ENCODE measurements around the gene PCDHA2.
"Not testable (repeated sequence)": the region's sequence is repeated elsewhere in the genome, so short reads cannot be mapped to it uniquely, and the experiment has no call there.

Gene PCDHA2

DNA sequence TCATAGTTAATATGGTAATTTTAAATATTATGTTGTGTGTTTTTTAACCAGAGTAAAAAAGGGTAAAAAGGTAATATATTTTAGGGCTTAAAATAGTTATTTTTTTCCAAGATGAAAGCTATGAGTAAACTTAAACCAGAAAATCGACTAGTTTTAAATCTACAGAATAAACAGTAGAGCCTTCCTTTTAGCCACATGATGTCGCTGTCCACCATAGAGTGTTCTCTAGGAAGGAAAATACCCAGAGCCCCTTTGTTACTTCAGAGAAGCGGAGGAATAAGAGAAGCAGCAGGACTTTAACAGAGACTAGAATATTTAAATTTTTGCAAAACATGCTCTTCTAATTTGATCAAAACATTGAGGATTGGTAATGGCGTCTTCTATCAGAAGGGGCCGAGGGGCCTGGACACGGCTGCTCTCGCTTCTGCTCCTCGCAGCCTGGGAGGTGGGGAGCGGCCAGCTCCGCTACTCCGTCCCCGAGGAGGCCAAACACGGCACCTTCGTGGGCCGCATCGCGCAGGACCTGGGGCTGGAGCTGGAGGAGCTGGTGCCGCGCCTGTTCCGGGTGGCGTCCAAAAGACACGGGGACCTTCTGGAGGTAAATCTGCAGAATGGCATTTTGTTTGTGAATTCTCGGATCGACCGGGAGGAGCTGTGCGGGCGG, at the start of gene PCDHA2:
Gene PCDHA2 (plus strand): TSS at position 258 of the 664 bp plus-strand sequence.
- DNase-seq (ENCODE audit: low spot score) = no peak

DNA sequence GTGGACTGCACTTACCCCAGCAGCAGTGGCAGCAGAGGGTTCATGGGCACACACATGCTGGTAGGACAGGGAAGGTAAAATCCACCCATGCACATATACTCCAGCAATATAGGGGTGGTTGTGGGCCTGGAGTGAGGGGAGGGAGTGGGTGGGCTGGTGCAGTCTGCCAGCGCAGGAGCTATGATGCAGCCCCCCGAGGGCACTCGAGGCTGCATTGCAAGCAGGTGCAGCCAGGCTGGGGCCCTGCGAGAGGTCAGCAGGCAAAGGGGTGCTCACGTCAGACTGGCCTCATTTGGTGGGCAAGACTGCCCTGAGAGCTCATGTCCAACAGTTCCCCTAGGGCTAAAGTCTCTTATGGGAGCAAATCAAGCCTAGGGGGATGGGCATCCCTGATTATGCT, 41.1 kb upstream of the PCDHA2 start:
- DNase-seq (ENCODE audit: low spot score) = no peak

DNA sequence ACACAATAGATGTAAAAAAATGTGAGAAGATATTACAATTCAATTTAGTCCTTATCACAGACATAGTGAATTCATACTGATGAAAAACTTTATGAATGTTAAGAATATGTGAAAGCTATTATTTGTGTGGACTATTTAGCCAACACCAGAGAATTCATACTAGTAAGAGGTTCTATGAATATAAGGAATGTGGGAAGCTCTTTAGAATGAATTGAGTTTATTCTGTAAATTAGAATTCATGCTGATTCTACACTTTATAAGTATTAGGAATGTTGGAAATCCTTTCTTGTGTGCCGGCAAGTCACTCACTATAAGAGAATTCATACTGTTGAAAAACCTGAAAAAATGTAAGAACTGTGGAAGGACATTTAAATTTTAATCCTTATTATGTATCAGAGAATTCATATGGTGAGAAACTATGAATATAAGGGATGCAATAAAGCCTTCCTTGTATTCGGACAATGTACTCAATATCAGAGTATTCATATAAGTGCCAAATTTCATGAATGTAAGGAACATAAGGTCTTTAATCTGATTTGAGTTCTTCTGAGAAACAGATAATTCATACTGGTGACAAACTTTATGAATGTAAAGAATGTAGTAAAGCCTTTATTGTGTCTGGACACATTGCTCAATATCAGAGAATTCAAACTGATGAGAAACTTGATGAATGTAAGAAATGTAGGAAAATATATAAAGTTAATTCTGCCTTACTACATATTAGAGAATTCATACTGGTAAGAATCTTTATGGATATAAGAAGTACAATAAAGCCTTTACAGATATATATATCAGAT, 30.3 kb upstream of the PCDHA2 start:
- DNase-seq (ENCODE audit: low spot score) = no peak

DNA sequence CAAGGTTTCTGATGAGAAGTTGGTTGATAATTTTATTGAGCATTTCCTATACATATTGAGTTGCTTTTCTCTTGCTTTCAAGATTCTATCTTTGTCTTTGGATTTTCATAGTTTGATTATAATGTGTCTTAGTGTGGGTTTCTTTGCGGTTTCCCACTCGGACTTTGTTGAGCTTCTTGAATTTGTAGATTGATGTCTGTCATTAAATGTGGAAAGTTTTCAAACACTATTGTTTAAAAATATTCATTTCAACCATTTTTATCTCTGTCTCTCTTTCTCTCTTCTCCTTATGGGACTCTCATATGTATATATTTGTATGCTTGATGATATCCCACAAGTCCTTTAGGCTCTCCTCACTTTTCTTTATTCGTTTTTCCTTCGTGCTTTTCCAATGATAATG, 27.2 kb upstream of the PCDHA2 start:
- no peak for DNase-seq (ENCODE audit: low spot score)

DNA sequence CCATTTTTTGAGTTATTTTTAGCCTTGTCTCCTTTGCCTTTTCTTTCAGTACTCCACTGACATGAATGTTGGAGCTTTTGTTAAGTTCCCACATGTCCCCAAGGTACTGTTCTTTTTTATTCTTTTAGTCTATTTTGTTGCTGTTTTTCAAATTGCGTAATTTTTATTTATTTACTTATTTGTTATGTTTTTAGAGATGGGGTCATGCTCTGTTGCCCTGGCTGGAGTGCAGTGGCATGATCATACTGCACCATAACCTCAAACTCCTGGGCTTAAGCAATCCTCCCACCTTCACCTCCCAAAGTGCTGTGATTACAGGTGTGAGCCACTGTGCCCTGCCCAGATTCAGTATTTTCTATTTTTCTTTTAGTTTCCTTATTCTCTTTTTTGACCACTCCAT, 14.1 kb upstream of the PCDHA2 start:
- no peak for DNase-seq (ENCODE audit: low spot score)

DNA sequence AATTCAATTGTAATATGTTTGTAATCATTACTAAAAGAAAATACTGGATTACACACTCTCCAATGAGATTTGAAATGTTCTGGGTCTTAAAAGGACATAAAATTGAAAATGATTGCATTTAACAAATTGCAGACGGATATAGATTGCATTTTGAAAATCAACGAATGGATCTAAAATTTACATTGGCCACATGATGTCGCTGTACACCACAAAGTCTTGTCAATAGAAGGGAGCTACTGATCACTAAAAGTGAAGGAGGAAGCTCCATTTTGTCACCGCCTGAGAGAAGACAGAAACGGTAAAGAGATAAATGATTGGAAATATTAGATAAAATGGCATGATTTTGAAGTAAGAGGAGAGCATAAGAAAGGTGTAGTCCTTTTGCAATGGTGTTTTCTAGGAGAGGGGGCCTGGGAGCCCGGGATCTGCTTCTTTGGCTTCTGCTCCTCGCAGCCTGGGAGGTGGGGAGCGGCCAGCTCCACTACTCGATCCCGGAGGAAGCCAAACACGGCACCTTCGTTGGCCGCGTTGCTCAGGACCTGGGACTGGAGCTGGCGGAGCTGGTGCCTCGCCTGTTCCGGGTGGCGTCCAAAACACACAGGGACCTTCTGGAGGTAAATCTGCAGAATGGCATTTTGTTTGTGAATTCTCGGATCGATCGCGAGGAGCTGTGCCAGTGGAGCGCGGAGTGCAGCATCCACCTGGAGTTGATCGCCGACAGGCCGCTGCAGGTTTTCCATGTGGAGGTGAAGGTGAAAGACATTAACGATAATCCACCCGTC, 8.6 kb upstream of the PCDHA2 start, which contains the start of gene PCDHA1:
Gene PCDHA1 (plus strand): TSS at position 236 of the 782 bp plus-strand sequence.
- DNase-seq (ENCODE audit: low spot score) = no peak

DNA sequence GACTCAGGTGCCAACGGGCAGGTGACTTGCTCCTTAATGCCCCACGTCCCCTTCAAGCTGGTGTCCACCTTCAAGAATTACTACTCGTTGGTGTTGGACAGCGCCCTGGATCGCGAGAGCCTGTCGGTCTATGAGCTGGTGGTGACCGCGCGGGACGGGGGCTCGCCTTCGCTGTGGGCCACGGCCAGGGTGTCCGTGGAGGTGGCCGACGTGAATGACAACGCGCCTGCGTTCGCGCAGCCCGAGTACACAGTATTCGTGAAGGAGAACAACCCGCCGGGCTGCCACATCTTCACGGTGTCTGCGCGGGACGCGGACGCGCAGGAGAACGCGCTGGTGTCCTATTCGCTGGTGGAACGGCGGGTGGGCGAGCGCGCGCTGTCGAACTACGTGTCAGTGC, 7.2 kb upstream of the PCDHA2 start:
- not testable (repeated sequence) for DNase-seq (ENCODE audit: low spot score)

DNA sequence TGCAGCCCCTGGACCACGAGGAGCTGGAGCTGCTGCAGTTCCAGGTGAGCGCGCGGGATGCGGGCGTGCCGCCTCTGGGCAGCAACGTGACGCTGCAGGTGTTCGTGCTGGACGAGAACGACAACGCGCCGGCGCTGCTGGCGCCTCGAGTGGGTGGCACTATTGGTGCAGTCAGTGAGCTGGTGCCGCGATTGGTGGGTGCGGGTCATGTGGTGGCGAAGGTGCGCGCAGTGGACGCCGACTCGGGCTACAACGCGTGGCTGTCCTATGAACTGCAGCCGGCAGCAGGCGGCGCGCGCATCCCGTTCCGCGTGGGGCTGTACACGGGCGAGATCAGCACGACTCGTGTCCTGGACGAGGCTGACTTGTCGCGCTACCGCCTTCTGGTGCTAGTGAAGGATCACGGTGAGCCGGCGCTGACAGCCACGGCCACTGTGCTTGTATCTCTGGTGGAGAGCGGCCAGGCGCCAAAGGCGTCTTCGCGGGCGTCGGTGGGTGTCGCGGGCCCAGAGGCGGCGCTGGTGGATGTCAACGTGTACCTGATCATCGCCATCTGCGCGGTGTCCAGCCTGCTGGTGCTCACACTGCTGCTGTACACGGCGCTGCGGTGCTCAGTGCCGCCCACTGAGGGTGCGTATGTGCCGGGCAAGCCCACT, 6.7 kb upstream of the PCDHA2 start:
- DNase-seq (ENCODE audit: low spot score) = not testable (repeated sequence)

DNA sequence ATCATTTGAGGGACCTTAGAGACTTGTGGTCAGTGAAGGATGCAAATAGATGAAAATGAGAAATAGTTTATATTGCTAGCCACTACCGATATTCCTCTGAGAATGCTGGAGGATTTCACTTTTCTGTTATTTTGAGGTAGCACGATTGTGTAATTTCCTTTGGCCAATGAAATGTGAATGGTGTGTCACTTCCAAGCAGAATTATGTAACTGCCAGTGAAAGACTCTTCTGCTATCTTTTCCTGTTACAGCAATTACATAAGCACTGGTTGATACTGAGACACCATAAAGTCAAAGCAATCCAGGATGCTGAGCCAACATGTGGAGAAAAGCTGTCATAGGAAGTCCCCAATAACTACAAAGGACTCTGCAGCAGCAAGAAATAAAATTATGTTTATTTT, 3.6 kb upstream of the PCDHA2 start:
- DNase-seq (ENCODE audit: low spot score) = no peak

DNA sequence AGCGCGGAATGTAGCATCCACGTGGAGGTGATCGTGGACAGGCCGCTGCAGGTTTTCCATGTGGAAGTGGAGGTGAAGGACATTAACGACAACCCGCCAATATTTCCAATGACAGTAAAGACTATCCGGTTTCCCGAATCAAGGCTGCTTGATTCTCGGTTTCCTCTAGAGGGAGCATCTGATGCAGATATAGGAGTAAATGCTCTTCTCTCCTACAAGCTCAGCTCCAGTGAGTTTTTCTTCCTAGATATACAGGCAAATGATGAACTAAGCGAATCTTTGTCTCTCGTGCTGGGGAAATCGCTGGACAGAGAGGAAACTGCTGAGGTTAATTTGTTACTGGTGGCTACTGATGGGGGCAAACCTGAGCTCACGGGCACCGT, 598 bp downstream of the PCDHA2 start:
- DNase-seq (ENCODE audit: low spot score) = no peak

DNA sequence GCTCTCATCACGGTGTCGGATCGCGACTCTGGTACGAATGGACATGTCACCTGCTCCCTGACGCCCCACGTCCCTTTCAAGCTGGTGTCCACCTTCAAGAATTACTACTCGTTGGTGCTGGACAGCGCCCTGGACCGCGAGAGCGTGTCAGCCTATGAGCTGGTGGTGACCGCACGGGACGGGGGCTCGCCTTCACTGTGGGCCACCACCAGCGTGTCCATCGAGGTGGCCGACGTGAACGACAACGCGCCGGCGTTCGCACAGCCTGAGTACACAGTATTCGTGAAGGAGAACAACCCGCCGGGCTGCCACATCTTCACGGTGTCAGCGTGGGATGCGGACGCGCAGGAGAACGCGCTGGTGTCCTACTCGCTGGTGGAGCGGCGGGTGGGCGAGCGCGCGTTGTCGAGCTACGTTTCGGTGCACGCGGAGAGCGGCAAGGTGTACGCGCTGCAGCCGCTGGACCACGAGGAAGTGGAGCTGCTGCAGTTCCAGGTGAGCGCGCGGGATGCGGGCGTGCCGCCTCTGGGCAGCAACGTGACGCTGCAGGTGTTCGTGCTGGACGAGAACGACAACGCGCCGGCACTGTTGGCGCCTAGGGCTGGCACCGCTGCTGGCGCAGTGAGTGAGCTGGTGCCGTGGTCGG, 1.5 kb downstream of the PCDHA2 start:
- not testable (repeated sequence) for DNase-seq (ENCODE audit: low spot score)

DNA sequence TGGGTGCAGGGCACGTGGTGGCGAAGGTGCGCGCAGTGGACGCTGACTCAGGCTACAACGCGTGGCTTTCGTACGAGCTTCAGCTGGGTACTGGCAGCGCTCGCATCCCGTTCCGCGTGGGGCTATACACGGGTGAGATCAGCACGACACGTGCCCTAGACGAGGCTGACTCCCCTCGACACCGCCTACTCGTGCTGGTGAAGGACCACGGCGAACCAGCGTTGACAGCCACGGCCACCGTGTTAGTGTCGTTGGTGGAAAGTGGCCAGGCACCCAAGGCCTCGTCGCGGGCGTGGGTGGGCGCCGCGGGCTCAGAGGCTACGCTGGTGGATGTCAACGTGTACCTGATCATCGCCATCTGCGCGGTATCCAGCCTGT, 2.1 kb downstream of the PCDHA2 start:
- DNase-seq (ENCODE audit: low spot score) = no peak

DNA sequence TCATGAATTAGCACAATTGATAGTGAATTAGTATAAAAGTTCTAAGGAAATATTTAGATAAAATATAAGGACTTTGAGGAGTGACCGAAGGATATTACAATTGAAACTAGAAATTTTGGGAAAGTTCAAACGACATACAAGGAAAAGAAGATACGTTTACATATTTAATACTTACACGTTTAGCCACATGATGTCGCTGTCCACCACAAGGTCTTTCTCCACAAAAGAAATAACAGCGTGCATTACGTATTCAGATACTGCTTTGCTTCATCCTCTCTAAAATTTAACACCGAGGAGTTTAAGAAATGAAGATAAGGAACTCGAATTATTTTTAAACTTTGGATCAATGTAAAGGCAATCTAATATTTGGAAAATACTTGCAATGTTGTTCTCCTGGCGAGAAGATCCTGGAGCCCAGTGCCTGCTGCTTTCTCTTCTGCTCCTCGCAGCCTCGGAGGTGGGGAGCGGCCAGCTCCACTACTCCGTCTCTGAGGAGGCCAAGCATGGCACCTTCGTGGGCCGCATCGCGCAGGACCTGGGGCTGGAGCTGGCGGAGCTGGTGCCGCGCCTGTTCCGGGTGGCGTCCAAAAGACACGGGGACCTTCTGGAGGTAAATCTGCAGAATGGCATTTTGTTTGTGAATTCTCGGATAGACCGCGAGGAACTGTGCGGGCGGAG, 6.3 kb downstream of the PCDHA2 start, which contains the start of gene PCDHA3:
Gene PCDHA3 (plus strand): TSS at position 242 of the 678 bp plus-strand sequence.
- no peak for DNase-seq (ENCODE audit: low spot score)

DNA sequence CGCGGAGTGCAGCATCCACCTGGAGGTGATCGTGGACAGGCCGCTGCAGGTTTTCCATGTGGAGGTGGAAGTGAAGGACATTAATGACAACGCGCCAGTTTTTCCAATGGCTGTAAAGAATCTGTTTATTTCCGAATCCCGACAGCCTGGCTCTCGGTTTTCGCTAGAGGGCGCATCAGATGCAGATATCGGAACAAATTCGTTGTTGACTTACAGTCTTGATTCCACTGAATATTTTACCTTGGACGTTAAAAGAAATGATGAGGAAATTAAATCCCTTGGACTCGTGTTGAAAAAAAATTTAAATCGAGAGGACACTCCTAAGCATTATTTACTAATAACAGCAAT, 6.8 kb downstream of the PCDHA2 start:
- no peak for DNase-seq (ENCODE audit: low spot score)

DNA sequence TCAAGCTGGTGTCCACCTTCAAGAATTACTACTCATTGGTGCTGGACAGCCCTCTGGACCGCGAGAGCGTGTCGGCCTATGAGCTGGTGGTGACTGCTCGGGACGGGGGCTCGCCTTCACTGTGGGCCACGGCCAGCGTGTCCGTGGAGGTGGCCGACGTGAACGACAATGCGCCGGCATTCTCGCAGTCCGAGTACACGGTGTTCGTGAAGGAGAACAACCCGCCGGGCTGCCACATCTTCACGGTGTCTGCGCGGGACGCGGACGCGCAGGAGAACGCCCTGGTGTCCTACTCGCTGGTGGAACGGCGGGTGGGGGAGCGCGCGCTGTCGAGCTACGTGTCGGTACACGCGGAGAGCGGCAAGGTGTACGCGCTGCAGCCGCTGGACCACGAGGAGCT, 7.7 kb downstream of the PCDHA2 start:
- DNase-seq (ENCODE audit: low spot score) = not testable (repeated sequence)

DNA sequence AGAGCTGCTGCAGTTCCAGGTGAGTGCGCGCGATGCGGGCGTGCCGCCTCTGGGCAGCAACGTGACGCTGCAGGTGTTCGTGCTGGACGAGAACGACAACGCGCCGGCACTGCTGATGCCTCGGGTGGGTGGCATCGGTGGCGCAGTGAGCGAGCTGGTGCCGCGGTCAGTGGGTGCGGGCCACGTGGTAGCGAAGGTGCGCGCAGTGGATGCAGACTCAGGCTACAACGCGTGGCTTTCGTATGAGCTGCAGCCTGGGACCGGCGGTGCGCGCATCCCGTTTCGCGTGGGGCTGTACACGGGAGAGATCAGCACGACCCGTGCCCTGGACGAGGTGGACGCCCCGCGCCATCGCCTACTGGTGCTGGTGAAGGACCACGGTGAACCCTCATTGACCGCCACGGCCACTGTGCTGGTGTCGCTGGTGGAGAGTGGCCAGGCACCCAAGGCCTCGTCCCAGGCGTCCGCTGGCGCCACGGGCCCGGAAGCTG, 8.2 kb downstream of the PCDHA2 start:
- no peak for DNase-seq (ENCODE audit: low spot score)

DNA sequence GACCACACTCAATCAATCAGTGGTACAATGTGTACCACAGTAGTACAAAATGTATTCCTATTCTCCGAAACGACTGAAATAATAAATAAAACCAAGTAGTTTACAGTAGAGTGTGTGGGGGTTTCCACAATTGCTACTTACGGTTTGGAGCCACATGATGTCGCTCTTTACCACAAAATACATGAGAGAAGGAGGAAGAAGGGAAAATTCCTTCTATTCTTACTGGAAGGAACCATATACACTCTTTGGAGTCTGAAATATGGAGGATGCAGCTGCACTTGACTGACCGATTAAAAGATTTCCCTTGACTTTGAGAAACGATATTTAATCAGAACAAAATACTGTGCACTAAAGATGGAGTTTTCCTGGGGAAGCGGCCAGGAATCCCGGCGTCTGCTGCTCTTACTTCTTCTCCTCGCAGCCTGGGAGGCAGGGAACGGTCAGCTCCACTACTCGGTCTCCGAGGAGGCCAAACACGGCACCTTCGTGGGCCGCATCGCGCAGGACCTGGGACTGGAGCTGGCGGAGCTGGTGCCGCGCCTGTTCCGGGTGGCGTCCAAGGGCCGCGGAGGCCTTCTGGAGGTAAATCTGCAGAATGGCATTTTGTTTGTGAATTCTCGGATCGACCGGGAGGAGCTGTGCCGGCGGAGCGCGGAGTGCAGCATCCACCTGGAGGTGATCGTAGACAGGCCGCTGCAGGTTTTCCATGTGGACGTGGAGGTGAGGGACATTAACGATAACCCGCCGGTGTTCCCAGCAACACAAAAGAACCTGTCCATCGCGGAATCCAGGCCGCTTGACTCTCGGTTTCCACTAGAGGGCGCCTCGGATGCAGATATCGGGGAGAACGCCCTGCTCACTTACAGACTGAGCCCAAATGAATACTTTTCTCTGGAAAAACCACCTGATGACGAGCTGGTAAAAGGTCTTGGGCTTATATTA, 12.5 kb downstream of the PCDHA2 start, which contains the start of gene PCDHA4:
Gene PCDHA4 (plus strand): TSS at position 235 of the 942 bp plus-strand sequence.
- peak; percentile 4 for DNase-seq (ENCODE audit: low spot score)

DNA sequence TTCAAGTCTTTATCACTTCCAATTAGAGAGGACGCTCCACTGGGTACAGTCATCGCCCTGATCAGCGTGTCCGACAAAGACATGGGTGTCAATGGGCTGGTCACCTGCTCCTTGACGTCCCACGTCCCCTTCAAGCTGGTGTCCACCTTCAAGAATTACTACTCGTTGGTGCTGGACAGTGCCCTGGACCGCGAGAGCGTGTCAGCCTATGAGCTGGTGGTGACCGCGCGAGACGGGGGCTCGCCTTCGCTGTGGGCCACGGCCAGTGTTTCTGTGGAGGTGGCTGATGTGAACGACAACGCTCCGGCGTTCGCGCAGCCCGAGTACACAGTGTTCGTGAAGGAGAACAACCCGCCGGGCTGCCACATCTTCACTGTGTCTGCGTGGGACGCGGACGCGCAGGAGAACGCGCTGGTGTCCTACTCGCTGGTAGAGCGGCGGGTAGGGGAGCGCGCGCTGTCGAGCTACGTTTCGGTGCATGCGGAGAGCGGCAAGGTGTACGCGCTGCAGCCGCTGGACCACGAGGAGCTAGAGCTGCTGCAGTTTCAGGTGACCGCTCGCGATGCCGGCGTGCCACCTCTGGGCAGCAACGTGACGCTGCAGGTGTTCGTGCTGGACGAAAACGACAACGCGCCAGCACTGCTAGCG, 13.7 kb downstream of the PCDHA2 start:
- not testable (repeated sequence) for DNase-seq (ENCODE audit: low spot score)

DNA sequence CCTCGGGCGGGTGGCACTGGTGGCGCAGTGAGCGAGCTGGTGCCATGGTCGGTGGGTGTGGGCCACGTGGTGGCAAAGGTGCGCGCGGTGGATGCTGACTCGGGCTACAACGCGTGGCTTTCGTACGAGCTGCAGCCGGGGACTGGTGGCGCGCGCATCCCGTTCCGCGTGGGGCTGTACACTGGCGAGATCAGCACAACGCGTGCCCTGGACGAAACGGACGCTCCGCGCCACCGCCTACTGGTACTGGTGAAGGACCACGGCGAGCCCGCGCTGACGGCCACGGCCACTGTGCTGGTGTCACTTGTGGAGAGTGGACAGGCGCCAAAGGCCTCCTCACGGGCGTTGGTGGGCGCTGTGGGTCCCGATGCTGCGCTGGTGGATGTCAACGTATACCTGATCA, 14.2 kb downstream of the PCDHA2 start:
- no peak for DNase-seq (ENCODE audit: low spot score)
